Mucosa of descending colon (tissue), 3 donors: Measurements from ENCODE around the gene OR2A25. TPM values are rescaled to one million over a fixed set of nuclear protein-coding genes. Genes with fewer than 3 reads are reported as not detected.

Source experiments
- ATAC-seq: fragments of 200-7000 bp; cut with Tn5 transposase; one replicate; pipeline ENCODE4 v1.9.1; 2020; ENCODE audit warnings: mild to moderate bottlenecking, moderate library complexity
- DNase-seq, 3 donors: peaks; one replicate each; pipeline ENCODE4 v3.0.0-alpha.2; 2020
- H3K36me3 ChIP-seq: fragments of 200-600 bp; one replicate; pipeline ENCODE4 v1.8.0; 2021; ENCODE audit warnings: low read depth, mild to moderate bottlenecking
- H3K4me1 ChIP-seq: fragments of 200-600 bp; one replicate; pipeline ENCODE4 v1.8.0; 2021; ENCODE audit warnings: low read depth, mild to moderate bottlenecking
- H3K4me3 ChIP-seq: fragments of 200-600 bp; one replicate; pipeline ENCODE4 v1.8.0; 2021; ENCODE audit warnings: mild to moderate bottlenecking
- H3K9me3 ChIP-seq: fragments of 200-600 bp; one replicate; pipeline ENCODE4 v1.8.0; 2021; ENCODE audit warnings: mild to moderate bottlenecking
- CTCF ChIP-seq: fragments of 200-600 bp; IDR thresholded peaks from one replicate; pipeline ENCODE4 v1.8.0; 2022; ENCODE audit warnings: antibody characterized with exemption, mild to moderate bottlenecking
- intact Hi-C, 2 donors: fragments of 100-400 bp; cut with DNase I in 1 of 2; cut with micrococcal nuclease in 1 of 2; formaldehyde crosslinking; loops; one replicate each; pipeline versions ENCODE4 v1.11.0 to v1.11.1; 2022; cut with DNase I, micrococcal nuclease
- total RNA-seq, 3 donors: library from RNA; stranded (reverse); fragmentation: NEBNext Ultra II Directional in 2 of 3; extraction: Animal tissue kit (Norgen Biotek cat#: 25700) in 2 of 3; gene quantifications; one replicate each; pipeline versions ENCODE4 v1.2.1 to v1.2.4, GENCODE V29; 2021 to 2023
- donor health status: DM: no; HTN: no; CAD: no; lungs with moderate emphysema.
- donor health status: DM: no; HTN: no; CAD: no.
- donor health status: DM: no; HTN: yes; CAD: no.

The OR2A25 gene
- total RNA-seq, 3 donors from 2014 or later = not detected

GRCh38 chr7:144113651-144114050, 44.0 kb downstream of the OR2A25 start:
- ATAC-seq (no peak), DNase-seq (no peak)
- Histone ChIP-seq H3K9me3 (no peaks in the 10 kb centered on the region), H3K36me3 (no peaks in the 10 kb centered on the region), H3K4me3 (no peak overlapping the region), H3K4me1 (no peaks in the 10 kb centered on the region)
- no peak for TF ChIP-seq CTCF
- intact Hi-C loops = no loop called here

- no peaks in the 10 kb centered on the region for H3K4me1 ChIP-seq
- intact Hi-C loops = no loop called here
- DNase-seq (no peak), ATAC-seq (no peak)
- H3K9me3 ChIP-seq = no peaks in the 10 kb centered on the region
- no peak overlapping the region for H3K4me3 ChIP-seq
- H3K36me3 ChIP-seq = no peaks in the 10 kb centered on the region
- TF ChIP-seq CTCF = no peak
Observed at GRCh38 chr7:144118341-144118740, 48.7 kb downstream of the OR2A25 start.

DNA sequence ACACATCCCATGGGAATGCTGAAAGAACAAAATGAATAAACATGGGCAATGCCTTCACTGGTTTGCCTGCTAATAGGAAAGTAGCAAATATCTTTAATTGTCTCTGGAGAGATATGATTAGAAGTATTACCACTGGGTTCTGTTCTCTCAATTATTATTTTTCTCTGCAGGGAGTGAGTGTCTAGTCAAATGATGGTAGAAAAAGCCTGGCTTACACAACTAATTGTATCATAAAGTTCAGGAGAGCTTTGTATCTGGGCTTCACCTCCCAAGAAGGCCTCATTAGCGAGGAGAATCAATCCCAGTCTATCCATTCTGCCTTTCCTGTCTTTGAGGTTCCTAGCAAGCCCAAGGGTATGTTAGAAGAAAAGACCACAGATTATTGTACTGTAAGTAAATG, 53.3 kb downstream of the OR2A25 start, which contains the start of gene OR2A14:
Gene OR2A14, plus strand, starts transcription at position 301 of the 400 bp plus-strand sequence. CDS start 5,937 bp downstream, outside the sequence.
- TF ChIP-seq CTCF = no peak
- no peaks in the 10 kb centered on the region for H3K4me1 ChIP-seq
- H3K36me3 ChIP-seq = no peaks in the 10 kb centered on the region
- intact Hi-C loops = no loop called here
- H3K4me3 ChIP-seq = no peak within 1 kb of the TSS
- H3K9me3 ChIP-seq = no peaks in the 10 kb centered on the region
- DNase-seq (no peak), ATAC-seq (no peak)

Other genes starting within 250 kb of the OR2A25 start
- 10 to 100 TPM; 36.2 to 56.0 (median 46.2) TPM for gene TCAF1, start 167.6 kb upstream of the OR2A25 start, total RNA-seq
- gene OR2F2, start 134.6 kb upstream of the OR2A25 start, total RNA-seq = not detected
- gene OR2F1, start 115.0 kb upstream of the OR2A25 start, total RNA-seq = not detected
- gene OR6B1, start 69.5 kb upstream of the OR2A25 start, total RNA-seq = not detected
- gene OR2A5, start 20.9 kb upstream of the OR2A25 start, total RNA-seq = not detected
- not detected for gene OR2A12, start 16.5 kb downstream of the OR2A25 start, total RNA-seq
- not detected for gene OR2A2, start 39.8 kb downstream of the OR2A25 start, total RNA-seq
- not detected for gene OR2A14, start 53.4 kb downstream of the OR2A25 start, total RNA-seq
- 1 to 10 TPM; 7.3 to 9.5 (median 8.6) TPM for gene CTAGE4, start 113.7 kb downstream of the OR2A25 start, total RNA-seq
- gene ARHGEF35, start 126.0 kb downstream of the OR2A25 start, total RNA-seq = 10 to 100 TPM in 2 of 3 donors, under 1 TPM in 1; 0.51 to 62.2 (median 41.7) TPM
- gene OR2A42, start 169.8 kb downstream of the OR2A25 start, total RNA-seq = under 1 TPM in 1 of 3 donors, not detected in 2; 0.32 TPM
- gene OR2A7, start 195.0 kb downstream of the OR2A25 start, total RNA-seq = 10 to 100 TPM; 12.4 to 46.2 (median 16.2) TPM
- 10 to 100 TPM in 1 of 3 donors, 1 to 10 TPM in 2; 1.7 to 13.8 (median 4.0) TPM for gene CTAGE8, start 199.5 kb downstream of the OR2A25 start, total RNA-seq
- not detected for gene OR2A1, start 242.6 kb downstream of the OR2A25 start, total RNA-seq